NCI-H1105 treated with DMSO at 0.1 percent for 48 hours (cell line): ENCODE measurements around the gene RBBP7.

Experiments used
- DNase-seq: peaks from one replicate; lab custom pipeline; 2025; lab: John Stamatoyannopoulos, UW

The RBBP7 gene

DNA sequence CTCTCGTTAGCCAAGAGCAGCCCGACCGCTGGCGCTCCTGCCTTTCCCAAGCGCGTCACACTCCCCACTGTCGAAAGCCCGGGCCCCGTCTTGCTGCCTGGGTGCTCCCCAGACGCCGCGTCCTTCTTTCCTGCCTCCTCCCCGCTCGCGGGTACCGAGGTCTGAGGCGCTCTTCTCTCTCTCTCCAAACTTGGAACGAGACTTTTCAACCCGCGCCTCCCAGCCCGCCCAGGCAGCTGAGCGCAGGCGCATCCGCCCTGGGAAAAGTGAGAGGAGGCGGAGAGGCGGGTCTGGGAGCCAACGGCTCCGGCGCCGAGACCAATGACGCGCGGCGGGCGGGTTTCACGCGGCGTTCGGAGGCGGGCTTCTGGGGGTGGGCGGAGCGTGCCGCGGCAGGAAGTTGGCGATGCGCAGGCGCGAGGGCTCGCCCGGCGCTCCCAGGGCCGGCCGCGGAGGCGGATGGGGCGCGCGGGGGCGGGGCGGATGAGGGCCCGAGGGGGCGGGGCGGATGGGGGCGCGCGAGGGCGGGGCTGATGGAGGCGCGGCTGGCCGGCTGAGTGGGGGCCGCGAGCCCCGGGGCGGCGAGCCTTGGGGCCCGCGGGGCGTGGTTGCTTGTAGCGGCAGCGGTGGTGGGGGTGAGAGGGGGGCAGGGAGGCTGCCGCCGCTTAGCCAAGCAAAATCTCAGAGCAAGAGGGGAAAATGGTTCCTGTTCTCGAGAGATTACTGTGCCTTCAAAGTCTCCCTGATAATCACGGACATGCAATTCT lies at the start of gene RBBP7:
Gene RBBP7 (minus strand): TSS at position 268 of the 767 bp plus-strand sequence. CDS start 309 bp downstream, outside the sequence.
- peak; percentile 85 for DNase-seq

DNA sequence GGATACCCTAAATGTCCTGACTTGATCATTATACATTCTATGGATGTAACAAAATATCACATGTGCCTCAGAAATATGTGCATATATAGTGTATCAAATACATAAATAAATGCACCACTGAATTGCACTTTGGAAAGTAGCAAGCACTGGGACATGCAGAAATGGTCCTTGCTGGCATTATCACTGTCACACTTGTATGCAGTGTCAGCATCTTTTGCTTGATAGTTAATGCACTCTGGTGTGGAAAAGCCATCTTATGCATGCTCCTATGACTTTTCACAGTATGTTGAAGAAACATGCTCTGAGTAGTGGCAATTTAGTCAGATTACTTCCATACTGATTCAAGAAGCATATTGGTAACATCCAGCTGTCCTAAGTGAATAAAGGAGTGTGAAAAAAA lies 48.8 kb upstream of the RBBP7 start:
- no peak for DNase-seq

DNA sequence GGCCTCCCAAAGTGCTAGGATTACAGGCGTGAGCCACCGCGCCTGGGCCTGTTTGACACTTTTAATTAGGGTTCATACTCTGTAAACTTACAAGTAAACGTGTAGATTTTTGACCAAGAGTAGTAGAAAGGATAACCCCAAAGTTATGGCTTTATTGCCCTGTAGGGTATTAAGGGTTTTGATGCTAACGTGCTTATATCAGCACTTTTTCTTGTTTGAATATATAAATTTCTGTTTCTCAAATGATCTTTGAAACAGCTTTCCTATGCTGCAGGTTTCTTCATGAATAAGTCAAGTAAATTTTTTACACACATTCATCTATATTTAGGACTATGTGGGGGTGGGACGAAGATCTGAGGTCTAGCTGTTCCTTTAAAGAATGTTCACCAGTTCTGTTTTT lies 47.0 kb upstream of the RBBP7 start:
- DNase-seq: no peak

DNA sequence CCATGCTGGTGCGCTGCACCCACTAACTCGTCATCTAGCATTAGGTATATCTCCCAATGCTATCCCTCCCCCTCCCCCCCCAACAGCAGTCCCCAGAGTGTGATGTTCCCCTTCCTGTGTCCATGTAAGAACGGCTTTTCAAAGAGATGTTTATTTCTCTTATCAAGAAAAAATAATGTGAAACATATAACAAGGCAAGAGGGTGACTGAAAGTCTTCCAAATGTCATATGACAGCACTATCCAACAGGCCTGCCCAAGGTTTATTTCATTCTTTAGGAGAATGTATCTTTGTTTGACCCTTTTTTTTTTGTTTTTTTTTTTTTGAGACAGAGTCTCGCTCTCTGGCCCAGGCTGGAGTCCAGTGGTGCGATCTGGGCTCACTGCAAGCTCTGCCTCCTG lies 46.4 kb upstream of the RBBP7 start:
- no peak for DNase-seq

DNA sequence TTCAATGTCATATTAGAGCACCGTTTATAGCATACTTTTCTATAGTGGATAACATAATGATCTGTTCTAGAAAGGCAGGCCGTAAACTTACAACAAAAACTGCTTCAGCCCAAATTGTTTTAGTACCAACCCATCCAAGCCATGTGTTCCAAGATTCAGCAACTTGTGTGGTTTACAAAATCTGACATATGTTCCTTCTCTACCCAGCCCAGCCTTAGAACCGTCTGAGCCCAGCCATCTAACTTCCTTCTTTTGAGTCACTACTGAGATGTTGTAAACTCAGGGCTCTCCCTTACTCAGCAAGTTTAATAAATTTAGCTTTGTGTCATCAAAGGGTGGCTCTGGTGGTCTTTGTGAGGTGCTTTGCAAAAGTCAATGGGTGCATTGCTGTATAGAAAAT lies 43.9 kb upstream of the RBBP7 start:
- DNase-seq: no peak

DNA sequence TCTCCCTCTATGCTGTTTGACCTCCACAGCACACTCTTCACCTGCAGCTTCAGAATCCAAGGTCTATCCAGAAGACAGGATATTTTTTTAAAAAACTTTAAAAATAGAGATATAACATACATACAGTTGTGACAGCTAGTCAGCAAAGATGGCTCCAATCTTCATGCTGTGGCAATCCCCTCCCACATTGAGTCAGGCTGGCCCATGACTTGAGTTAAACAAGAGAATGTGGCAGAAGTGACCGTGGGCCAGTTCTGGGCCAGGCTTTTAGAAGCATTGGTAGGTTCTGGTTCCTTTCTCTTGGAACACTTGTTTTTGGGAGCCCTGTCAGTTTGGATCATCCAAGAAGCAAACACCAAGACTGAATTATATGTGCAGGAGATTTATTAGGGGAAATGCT lies 40.2 kb upstream of the RBBP7 start:
- no peak for DNase-seq

DNA sequence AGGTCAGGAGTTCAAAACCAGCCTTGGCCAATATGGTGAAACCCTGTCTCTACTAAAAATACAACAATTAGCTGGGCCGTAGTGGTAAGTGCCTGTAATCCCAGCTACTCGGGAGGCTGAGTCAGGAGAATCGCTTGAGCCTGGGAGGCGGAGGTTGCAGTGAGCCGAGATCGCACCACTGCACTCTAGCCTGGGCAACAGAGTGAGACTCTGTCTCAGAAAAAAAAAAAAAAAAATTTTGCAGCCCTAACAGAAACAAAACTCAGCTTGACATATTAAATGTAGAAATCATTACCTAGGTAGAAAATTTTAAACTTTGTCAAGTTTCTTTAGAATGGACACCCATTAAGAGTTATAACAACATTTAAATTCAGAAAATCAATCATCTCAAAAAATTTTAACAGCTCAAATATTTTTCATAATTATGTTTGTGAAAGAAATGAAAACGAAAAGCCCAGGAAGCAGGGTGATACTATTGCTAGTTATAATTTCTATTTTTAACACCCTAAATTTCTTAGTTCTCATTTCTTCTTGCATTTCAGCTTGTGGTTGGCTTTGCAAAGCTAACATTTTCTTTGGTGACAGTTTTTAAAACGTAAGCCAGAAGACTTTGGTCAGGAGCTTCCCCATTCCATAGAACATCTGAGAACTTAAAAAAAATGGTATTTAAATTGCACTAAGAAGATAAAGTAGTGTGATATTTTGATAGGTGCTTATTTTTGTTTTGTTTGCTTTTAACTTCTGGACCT lies 33.3 kb upstream of the RBBP7 start:
- DNase-seq: no peak

DNA sequence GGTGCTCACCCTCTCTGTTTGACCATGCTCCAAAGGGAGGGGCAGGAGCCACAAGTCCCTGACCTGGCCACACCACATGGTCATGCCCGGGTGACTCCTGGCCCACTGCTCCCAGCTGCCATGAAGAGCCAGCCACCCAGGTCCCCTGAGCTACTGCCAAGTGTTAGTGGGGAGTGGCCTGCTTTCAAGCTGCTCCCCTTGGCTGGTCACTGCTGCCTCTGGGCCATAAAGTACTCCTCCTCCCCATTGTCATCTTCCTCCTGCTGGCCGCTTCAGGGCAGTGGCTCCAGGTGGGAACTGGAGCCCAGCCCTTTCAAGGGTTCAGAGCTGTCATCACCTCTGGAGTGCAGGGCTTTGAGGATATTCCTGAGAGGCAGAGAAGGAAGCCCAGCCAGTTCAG lies 27.3 kb upstream of the RBBP7 start:
- no peak for DNase-seq

DNA sequence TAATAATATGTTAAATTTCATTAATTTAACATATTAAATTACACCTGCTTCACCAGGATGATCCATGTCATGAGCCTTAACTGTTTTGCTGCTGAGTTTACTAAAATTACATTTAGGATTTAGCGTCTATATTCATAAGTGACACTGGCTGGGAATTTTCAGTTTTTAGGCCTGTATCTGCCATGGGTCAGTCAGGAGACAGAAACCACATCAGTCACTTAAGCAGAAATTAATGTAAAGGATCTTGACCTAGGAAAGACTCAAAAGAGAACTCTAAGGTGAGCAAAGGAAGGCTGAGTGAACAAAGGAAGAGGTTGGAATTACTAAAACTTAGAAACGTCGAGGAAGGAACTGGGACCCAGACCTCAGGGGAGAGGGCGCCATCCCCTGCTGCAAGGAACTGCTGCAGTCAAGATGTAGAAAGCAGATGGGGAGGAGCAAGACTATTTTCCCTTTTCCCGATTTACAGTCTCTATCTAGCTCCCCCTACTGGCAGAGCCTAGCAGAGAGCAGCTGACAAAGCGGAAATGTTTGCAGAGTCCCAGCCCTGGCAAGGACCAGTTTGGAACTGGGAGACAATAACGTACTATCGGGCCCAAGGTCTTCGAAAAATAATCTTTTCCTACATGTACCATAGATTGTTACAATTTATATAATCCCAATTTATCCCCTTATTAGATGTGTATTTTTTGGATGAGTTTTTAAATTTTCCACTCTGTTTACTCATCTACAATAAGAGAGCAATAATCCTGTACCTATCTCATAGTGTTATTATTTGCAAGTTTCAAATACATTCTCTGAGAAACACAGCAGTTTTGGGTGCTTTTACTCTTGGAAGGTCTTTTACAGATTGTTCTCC lies 22.6 kb upstream of the RBBP7 start:
- DNase-seq: peak; percentile 51

DNA sequence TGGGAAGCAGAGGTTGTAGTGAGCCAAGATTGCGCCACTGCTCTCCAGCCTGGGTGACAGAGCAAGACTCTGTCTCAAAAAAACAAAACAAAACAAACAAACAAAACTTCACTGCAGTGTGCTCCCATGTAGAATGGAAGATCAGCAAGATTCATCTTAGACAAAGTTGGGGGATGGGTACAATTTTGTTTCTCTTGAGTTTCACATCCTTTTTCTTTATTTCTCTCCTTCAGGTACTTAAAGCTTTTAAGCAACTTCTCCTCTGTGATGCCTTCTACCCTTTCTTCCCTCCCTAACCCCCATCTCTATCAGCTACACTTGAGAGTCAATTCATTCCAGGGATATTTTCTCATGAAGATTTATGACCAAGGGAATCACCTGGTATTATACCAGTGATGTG lies 15.5 kb upstream of the RBBP7 start:
- DNase-seq: no peak

DNA sequence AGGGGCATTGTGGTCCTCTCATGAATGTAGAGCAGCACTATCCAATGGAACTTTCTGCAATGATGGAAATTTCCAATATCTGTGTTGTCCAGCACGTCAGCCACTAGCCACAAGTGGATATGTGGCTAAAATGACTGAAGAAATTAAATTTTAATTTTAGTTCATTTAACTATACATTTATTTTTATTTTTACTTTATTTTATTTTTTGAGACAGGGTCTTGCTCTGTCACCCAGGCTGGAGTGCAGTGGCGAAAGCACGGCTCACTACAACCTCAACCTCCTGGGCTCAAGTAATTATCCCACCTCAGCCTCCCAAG lies 13.3 kb upstream of the RBBP7 start:
- no peak for DNase-seq

DNA sequence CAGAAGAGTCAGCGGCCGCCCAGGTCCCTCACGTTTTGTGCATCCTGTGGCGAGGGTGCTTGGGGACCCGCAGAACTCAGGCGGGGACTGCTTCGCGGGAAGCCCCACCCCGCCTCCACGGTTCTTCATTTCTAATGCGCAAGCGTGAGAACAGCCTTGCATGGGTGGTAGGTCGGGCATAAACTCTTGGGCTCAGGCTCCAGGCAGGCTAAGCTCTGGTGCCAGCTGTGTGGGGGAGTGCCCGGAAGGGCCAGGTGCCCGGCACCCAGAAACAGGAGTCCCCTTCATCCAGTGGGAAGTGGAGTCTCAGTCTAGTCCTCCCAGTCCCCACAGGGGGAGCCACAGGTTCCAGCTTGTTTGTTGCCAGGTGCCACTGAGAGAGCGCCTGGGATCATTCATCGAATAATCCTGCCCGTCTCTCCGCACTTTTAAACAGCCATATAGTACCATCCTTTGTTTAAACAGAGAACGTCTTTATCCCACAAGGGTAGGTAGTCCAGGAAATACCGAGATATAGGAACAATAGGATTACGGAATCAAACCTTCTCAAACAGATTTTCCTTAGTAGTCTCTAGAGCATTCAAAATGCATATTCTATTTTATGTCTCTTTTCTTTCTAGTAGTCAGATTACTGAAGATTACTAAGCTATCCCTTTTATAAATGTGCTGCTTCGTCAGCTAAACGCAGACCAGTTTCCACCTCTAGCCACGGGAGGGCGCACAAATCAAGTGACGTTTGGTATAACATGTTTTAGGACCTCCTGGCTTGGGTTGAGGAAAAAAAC lies 12.7 kb upstream of the RBBP7 start:
- peak; percentile 88 for DNase-seq

DNA sequence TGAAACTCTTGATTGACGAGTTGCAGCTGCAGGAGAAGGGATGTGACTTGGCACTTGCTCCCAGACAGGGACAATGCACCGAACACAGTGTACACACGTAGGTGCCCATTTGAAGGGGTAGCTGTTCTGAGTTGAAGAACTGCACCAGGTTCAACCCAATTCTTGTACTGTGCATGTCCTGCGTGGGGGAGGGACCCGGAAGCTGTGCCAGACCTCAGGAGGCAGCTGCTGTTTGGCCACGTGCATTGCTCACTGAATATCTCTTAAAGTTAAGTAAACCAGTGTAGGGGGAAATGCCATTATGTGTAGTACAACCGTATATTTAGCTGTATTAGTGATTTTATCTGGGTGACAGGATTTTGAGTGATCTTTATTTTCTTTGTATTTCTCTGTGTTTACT lies 12.0 kb upstream of the RBBP7 start:
- DNase-seq: peak; percentile 33

DNA sequence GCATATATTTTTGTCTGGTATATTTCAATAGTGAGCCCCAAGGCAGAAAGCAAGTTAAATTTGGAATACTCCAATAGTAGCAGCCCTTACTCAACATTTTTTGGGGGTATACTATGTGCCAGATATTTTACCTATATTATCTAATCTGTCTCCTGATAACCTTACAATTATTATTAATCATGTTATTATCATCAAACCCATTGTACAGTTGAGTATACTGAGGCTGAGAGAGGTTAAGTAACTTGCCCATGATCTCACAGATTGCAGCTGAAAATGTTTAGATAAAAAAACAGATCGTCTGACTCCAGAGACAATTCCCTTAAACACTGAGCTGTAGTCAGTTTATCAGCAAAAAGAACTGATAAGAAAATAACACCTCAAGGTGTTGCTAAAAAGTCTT lies 6.5 kb upstream of the RBBP7 start:
- DNase-seq: no peak

DNA sequence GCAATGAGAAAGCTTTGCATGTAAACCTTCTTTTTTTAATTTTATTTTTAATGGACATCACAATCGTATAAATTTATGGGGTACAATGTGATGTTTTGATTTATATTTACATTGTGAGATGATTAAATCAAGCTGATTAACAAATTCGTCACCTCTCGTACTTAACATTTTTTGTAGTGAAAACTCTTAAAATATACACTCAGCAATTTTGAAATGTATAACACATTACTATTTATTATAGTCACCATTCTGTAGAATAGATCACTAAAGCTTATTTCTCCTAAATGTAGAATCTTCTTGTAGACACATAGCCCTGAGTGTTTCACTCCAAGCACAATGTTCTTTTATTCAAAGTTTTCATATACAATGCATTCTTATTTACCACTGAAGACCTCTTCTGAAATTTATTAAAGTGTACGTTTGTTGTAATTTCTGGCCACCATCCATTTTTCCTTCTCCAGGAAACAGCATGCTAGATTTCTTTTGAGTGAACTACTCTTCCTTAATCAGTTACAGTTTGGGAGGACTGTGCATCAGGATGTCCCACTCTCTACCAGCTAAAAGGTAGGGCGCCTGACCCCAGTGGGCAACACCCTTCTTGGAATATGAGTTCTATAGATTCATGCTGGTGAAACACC lies 4.4 kb upstream of the RBBP7 start:
- DNase-seq: no peak

DNA sequence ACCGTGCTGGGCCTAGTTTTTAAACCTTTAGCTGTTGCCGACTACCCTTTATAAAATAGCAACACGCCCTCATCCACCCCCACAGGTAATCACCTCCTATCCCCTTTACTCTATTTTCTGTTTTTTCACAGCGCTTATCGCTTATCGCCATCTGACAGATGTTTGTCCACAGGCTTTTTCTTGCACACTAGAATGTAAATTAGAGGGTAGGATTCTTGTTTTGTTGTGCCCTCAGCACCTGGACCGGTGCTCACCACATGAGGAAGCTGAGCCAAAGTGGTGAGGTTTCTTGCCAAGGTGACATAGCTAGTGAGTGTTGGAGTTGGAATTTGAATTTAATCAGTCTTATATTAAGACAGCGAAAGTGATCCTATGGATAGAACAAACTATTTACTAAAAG lies 2.9 kb upstream of the RBBP7 start:
- DNase-seq: peak; percentile 14

DNA sequence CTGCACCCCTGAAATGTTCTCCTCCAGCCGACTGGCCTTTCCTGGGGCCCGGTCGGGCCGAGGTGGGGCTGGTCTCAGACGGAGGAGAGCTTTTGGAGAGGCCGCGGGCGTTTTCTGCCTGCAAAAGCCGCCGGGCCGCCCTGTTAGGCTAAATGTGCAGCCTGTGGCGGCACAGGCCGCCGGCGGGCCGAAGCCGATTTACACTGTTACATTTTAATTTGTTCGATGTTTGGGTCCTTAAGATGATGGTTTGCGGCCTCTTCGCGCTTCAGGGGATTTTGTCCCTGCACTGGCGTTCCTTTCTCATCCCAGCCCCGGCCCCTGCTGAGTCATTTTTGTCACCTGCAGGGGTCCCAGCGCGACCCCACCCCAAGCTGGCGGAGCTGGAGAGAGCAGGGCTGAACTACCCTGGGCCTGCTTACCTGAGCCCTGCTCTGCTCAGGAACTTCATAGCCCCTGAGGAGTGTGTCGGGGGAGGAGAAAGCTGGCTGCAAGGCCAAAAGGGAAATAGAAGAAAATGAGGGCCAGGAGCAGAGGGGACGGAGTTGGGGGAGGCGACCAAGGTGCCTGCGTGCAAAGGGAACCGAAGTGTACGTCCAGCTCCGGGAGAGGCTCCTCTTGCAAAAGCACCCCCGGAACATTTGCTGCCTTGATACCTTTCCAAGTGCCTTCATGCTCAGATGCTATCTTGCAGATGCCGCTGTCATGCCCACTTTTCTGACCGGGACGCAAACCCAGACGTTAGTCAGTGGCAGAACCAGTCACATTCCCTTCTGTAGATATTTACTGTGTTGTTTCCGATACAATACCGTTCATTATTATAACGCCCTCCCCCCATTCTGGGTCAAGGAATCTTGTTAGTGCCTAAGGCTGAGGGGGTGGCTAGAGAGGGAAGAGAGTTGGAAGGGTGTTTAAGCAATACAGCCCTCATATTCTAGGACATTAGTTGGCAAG lies 977 bp upstream of the RBBP7 start:
- peak; percentile 34 for DNase-seq

DNA sequence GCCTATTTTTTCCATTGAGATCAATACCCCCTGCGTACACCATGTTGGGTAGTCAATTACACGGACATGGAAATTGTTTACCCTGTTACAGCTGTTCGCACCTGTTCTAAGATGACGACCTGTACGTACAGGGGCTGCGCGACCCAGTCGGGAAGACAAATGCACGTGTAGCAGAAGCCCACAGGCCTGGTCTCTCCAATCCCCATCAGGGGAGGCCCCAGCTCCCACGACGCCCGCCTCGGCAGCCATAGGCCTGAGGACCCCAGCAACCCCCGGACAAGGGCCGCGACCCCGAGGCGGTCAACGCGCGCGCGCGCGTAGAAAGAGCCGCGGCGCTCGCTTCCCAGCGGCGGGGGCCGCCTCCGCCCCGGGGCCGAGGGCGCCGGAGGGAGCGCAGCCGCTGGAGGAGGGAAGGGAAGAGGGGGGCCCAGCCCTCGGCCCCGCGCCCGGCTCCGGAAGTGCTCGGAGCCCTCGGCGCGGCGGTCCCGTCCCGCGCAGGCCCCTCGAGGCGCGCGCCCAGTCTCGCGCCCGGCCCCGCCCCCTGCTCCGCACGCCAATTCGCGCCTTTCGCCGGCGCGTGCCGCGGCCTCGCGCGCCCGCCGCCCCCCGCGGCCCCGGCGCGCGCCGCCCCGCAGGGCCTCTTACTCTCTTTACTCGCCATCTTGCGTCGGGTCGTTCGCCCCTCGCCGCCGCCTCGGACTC lies 618 bp downstream of the RBBP7 start:
- DNase-seq: peak; percentile 36

DNA sequence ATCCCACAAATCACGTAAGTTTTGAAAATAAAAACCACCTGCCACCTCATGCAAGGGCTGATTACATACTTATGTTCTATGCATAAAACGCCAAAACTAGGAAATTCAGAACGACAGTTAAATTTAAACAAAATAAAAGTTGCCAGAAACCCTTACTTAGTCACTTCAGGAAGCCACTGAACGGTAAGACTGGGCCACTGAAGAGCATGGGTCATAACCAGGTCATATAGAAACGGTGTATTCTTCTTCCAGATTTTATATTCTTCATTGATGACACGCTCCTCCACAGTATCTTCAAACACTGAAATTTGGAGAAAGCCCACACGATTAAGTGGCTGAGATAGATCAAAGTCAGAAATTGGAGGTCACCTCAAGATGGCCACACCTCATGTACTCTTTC lies 1.2 kb downstream of the RBBP7 start:
- no peak for DNase-seq

DNA sequence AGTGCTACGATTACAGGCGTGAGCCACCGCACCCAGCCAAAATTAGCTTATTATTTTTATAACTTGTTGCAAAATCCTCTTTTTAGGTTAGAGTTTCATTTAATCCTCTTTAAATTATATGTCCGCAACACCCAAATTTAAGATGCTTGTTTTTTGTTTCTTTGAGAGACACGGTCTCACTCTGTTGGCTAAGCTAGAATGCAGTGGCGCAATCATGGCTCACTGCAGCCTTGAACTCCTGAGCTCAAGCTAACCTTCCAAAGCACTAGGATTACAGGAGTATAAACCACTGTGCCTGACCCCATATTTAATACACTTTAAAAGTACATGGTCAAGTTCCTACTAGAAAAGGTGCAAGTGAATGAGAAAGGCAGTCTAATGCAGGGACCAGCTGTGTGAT lies 2.2 kb downstream of the RBBP7 start:
- DNase-seq: no peak
